ENCODE data around the gene SLX4IP.
A peak's percentile ranks its signal among the peaks of the same experiment; 100 is the strongest.
"Not testable (repeated sequence)": the region's sequence is repeated elsewhere in the genome, so short reads cannot be mapped to it uniquely, and the experiment has no call there.

Gene SLX4IP

DNA sequence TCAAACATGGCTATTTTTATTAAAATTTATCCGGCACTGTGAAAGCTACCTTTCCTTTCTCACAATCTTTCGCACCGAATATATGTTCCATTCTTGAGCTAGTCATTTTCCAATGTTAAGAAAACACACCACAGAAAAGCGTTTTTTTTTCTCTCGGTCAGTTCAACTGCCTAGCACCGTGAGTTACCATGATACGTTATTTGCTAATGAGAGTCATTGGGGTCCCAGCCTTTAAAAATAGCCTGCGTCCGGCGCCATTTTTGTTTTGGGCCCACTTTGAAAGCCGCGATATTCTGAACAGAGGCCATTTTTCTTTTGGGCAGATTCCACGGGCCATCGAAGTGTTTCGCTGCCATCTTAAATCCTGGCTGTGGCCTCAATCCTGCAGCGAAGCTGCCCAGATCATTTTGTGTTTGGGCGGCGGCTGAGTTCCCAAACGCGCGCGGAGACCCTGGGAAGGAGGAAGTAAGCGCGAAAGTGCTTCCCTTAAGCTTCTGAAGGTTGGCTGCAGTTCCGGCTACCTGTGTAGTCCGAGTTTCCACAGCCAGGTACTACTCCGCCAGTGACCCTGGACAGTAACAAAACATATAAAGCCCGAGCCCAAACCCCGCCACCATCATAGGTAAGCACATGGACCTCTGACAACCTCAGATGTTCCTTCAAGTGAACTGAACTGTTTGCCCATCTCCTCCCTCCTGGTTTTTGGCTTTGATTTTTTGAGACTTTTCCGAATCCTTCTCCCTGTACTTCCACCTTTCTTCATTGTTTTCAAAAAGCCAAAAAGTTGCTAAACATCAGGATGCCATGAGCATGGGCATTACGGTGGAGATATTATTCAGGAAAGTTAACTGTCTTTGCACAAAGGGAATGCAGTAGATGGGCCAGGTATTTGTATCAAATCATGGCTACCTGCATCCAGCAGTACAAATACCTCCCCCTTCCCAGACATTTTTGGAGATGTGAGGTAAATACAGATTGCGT, at the start of gene SLX4IP:
Gene SLX4IP, plus strand, starts transcription at position 474 of the 981 bp plus-strand sequence. CDS start 22,900 bp downstream, outside the sequence.
- FAIRE-seq, result peak; percentile 93

DNA sequence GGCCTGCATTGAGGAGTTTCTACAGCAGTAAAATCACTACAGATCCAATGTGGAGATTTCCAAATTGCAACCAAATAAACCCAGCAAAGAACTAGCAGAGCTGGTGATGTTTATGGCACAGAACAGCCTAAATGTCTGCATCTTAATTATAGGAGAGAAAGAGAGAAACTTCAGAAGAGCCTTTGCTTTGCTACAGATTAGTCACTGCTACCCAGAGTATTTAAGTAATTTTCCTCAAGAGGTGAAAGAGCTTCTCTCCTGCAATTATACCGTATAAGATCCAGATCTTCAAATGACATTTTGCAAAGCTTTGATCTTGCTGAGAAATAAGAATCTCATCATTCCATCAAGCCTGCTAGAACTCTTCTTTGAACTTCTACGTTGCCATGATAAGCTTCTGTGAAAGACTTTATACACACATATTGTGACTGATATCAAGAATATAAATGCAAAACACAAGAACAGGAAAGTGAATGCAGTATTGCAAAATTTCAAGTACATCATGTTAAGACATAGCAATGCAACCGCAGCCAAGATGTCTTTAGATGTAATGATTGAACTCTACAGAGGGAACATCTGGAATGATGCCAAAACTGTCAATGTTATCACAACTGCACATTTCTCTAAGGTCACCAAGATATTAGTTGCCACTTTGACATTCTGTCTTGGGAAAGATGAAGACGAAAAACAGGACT, 49.1 kb upstream of the SLX4IP start:
- no peak for FAIRE-seq

DNA sequence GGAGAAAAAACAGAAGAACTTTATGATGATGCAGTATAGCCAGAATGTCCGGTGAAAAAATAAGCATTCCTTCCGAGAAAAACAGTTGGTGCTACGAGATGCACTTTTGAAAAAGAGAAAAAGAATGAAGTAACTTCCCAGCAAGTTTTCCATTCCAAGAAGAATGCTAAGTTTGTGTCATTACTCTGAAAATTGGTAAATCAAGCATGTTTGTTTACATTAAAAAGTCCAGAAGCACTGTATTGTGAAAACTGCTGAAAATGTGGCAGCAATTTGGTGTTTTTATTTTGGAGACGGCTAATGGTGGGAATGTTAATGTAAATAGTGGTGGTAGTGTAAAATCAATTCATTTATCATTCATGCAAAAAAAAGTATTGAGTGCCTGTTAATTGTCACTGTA, 47.4 kb upstream of the SLX4IP start:
- FAIRE-seq, result no peak

DNA sequence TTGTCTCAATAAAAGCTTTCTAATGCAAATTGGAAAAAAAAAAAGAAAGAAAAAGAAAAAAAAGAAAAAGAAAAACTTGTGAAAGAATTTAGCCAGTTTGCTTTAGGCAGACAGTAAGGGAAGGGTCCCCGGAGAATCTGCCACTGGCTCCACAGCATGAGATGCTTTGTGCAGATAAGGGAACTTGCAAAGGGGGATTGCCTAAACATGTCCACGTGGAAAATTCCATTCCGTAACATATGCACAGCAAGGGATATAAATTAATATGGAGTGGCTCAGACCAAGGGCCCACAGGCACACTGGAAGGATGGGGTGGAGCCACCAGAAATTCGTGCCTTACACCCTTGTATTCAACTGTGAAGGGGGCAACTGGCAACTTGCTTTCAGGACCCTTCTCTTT, 46.5 kb upstream of the SLX4IP start:
- FAIRE-seq, result no peak

DNA sequence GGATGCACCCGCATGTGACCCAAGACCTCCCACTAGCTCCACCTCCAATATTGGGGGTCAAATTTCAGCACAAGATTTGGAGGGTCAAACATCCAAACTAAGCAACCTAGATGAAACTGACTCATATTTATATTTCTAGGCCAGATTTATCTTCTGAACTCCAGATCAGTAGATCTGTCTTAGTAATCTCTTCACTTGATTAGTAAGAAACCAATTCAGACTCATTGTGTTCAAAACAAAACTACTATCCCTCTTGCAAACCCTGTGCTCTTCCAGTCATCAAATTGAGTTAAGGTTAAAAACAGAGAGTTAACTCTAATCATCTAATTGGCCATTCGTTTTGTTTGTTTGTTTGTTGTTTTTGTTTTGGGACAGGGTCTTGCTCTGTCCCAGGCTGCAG, 44.4 kb upstream of the SLX4IP start:
- no peak for FAIRE-seq

DNA sequence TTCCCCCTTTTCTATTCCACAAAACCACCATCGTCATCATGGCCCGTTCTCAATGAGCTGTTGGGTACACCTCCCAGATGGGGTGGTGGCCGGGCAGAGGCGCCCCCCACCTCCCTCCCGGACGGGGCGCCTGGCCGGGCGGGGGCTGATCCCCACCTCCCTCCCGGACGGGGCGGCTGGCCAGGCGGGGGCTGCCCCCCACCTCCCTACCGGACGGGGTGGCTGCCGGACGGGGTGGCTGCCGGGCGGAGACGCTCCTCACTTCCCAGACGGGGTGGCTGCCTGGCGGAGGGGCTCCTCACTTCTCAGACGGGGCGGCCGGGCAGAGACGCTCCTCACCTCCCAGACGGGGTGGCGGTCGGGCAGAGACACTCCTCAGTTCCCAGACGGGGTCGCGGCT, 40.4 kb upstream of the SLX4IP start:
- not testable (repeated sequence) for FAIRE-seq

DNA sequence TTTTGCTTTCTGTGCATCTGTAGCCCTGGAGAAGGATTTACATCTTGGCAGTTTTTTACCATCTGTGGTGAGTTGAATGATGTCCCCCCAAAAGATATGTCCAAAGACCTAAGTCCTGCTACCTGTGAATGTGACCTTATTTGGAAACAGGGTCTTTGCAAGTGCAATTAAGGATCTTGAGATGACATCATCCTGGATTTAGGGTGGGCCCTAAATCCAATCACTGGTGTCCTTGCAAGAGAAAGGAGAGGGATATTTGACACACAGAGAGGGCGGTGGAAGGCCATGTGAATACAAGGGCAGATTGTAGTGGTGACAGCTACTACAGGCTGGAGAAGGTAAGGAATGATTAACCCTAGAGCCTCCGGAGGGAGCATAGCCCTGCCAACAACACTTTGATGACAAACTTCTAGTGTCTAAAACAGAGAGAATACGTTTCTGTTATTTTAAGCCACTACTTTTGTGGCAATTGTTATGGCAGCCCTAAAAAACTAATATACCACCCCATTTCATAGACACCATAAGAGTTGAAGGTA, 36.2 kb upstream of the SLX4IP start:
- FAIRE-seq, result no peak

DNA sequence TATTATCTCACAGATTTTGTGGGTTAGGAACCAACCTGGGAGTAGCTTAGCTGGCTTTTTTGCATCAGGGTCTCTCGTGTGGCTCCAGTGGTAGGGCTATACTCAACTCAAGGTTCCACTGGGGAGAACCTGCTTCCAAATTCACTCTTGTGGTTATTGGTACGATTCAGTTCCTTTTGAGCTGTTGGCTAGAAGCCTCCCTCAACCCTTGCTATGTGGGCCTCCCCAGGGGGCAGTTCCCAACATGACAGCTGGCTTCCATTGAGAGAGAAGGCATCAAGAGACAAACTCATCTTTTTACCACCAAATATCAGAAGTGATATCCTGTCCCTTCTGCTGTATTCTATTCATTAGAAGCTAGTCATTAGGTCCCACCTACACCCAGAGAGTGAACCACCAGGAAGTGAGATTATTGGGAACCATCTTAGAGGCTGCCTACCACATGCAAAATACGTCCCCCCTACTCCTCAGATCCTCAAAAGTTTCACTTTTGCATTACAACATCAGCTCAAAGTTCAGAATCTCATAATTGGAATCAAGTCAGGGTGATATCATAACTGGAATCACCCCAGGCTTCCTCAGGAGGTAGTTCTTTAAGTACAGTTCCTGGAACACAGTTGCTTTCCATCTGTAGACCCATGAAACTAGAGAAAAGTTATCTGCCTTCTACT, 32.0 kb upstream of the SLX4IP start:
- FAIRE-seq, result no peak

DNA sequence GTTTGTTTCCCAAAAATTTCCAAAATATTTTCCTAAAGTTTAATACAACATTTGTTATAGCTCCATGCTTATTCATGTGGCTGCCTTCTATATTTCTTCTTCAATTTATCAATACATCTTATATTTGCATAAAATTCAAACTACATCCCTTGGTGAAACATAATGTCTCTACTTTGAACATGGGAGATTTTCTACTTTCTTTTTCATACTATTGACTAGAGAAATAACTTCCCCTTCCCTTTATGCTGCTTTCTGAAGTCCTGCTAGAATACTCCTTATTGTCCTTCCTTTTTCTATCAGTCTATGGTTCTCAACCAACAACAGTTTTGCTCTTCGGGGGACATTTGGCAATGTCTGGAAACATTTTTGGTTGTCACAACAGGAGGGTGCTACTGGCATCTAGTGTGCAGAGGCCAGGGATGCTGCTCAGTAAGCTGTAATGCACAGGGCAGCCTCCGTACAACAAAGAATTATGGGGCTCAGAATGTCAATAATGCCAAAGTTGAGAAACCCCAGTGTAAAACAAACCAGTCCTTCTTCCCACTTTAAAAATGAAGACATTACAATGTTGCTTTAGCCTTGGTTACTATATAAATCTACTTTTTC, 31.0 kb upstream of the SLX4IP start:
- FAIRE-seq, result no peak

DNA sequence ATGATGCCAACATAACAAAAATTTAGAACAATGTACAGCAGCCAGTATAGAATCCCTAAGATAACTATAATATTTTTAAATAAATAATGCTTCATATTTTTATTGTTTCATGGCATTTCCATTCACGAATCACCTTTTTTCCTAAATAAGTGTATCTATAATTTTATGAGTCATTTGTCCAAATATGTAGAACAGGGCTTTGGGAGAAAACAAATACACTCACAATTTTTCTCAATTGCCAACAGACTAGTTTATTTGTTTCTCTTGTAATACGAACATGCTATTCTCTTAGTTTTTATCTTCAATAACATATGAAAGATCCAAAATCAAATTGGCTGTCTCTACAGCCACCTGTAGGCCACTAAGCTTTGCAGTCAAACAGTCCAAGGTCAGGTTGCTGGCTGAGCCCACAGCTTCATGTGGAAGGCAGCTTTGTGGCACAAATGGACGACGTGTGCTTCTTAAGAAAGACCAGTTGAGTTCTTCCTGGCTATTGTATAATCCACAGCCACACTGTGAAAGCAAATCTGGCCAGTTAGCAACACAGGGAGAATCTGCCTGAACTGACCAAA, 30.1 kb upstream of the SLX4IP start:
- no peak for FAIRE-seq

DNA sequence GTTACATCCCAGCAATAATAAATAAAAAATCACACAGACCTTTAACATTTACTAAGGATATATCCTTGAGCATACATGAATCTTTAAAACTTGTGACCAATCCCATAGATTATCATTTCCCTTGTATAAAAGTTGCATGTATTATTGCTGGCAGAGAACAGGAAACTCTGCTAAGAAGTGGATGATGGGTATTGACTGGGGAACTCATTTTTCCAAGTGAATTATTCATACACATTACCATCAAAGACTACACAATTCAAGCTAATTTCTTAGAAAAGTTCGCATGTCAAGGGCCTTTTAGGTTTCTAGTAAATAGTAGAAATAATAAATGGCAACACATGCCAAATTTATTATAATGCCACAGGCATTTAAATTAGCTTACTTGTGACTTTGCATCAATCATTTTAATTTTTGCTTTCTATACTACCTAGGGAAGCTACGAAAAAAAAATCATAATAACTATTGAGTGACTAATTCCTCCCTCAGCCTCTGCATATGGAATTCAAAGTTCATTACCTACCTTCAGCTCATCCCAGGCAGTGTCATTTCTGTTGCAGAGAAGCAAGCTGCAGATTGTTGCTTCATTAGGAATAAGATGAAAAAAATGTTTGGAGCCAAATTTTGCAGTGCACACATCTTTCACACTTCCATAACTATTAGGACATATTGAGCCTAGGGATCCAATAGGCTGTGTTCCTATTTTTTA, 26.8 kb upstream of the SLX4IP start:
- FAIRE-seq, result no peak

DNA sequence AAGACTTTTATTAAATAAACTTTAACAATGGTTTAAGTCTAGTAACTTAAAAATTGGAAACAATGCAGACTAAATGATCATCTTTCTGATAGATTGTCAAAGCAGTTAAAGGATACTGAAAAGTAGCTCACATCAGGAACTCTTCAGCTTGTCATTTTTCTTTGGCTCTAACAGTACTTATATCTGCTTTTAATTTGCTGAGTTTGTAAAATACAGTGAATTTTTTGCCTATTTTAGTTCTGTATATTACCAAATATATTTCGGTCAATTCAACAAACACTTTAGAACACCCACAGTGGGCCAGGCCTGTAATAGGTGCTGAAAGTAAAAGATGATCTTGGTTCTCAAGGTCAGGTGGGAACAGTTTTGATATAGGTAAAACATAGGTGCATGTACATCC, 23.4 kb upstream of the SLX4IP start:
- FAIRE-seq, result no peak

DNA sequence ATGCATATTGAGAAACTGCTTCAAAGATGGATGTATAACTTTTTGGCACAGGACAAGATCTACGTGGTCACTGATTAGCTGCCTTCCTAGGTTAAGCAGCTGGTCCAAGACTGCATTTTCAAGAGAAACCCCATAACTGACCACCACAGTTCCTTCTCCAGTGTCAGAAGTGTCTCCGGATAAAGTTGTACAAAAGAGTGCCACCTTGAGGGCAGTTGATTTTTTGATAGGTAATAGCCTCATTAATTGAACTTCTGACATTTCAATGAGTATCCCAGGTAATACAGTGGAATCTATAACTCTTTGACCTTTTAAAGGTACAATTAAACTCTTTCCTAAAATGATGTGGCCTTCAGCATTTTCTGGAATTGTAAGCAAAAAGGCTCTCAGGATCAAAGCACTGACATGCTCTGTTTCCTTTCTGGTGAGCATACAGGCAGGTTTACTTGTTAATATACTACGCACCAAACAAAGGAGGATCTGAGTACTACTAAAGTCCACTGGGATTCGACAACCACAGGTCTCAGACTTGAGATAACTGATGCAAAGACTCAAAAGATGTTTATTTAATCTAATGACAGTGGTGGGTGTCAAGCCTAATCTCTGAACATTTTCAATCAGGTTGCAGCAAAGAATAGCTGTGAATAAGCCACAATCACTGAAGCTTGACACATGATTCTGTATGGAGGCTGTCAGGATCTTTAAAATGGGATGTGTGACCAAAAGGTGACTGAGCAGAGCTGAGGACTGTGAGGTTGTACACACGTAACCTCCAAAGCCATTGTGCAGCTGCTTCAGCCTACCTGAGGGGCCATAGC, 22.3 kb upstream of the SLX4IP start:
- no peak for FAIRE-seq

DNA sequence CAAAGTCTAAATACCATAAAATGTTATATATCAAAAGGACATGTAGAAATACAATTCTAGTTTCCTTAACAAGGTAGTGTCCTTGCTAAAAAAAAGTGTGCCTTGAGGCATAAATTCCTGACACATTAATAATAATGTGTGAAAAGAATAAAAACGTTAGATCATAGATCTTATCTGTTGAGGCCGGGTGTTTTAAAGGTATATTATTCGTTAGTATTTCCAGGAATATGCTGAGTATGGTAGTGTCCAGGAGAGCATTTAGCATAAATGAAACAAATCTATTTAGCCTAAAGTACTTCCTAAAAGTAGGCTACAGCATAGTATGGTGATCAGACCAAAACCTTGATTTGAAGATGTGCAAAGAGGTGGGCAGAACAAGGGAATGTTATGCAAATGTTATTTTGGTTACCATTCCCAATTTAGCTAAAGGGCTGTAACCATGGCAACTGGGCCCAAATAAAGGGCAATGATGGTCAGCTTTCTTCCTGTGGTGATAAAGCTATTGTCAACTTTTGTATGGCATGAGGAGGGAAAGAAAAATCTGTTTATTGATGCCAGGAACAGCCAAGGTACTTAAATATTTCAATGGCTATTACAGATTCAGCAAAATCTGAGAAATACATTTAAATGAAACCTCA, 20.0 kb upstream of the SLX4IP start:
- FAIRE-seq, result no peak

DNA sequence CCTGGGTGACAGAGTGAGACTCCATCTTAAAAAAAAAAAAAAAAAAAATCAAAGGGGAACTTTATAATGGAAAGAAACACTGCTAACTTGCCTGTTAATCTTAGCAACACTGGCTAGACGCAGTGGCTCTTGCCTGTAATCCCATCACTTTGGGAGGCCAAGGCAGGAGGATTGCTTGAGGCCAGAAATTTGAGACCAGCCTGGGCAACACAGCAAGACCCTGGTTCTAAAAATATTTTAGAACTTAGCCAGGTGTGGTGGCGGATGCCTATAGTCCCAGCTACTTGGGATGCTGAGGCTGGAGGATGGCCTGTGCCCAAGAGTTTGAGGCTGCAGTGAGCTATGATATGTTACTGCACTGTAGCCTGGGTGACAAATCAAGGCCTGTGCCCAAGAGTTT, 17.9 kb upstream of the SLX4IP start:
- not testable (repeated sequence) for FAIRE-seq

DNA sequence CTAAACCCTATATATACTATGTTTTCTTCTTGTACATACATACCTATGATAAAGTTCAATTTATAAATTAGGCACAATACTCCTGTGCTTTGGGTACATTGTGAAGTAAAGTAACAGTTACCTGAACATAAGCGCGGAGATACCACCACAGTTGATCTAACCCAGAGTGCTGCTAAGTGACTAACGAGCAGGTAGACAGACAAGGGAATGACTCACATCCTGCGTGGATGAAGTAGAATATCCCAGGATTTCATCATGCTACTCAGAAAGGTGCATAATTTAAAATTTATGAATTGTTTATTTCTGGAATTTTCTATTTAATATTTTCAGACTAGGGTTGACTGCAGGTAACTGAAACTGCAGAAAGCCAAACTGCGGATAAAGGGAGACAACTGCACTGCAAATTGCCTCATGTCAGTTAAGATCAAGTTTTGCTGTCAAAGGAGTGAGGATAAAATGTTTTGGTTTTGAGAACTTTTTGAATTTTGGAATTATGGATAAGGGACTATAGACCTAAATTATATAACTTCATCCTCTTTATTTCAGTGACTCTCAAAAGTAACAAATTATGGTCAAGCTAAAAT, 15.5 kb upstream of the SLX4IP start:
- no peak for FAIRE-seq

DNA sequence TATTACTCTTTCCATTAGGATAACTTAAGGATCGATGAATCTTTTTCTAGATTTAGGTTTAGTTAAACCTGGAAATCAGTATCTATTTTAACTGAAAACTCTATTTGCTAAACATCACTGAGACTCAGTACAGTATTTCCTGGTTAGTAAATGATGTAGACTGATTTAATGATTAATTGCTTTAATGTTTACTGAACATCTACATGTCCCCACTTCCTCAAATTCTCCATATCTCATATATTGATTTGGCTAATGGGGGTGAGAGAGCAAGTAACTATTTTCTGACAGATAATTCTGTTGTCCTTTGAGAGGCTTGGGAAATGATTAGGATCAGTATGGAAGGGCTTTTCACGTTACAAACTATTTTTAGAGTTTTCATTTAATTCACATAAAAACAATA, 11.4 kb upstream of the SLX4IP start:
- no peak for FAIRE-seq

DNA sequence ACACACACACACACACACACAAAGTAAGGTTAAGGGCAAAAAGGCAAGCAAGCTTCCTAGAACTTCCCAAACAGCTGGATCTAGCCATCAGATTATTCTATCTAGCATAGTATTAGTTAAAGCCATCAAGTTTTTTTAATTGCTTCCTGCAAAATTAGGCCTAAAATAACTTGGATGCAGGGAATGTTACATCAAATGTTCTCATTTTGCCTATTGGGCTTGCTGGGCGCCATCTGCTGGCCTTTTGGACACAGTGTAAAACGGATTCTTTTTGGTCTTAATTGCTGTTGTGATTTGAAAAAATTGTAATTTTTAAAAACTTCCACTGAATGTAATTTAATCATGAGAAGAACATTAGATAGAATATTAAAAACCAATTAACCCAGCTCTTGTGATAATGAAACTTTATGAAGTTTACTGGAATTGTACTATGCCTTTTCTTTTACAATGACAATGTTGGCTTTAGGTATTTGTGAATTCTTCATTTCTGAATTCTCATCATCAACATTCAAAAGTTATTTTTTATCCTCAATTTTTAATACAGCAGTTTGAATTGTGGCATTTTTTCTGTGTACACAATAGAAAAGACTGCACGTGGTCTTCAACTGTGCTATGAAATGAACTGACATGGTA, 7.9 kb upstream of the SLX4IP start:
- peak; percentile 78 for FAIRE-seq

DNA sequence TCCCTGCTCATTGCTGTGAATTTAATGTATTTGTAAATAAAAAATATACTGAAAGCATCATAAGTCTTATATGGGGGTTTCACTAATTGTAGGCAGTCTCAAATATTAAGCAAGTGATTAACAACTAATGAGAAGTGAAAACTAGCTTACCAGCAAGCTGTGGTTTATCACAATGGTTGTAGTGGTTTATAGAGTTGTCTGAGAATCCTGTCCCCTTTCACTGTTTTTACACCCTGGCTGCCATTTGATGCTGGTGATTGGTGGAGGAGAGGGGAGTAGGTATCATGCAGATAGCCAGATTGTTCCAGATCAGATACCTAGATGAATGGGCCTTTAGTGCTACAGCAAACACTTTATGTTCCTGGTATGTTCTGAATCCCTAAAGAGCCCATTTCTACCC, 7.1 kb upstream of the SLX4IP start:
- FAIRE-seq, result no peak

Data from TTC549 (cell line).